ENCODE data around the gene PABPN1.
A peak's percentile ranks its signal among the peaks of the same experiment; 100 is the strongest.

The PABPN1 gene

GRCh38 chr14:23347406-23348296, 26.4 kb downstream of the PABPN1 start:
- TF ChIP-seq CTCF (IDR thresholded peaks at IDR 0.05; ENCODE audit: low read depth, low read length, missing control alignments), result no peak
- in situ Hi-C loops (cut with HindIII; ENCODE audit: low sequenced_read_pairs), result no loop called here
- DNase-seq (ENCODE audit: low read depth), result no peak
- H3K4me3 ChIP-seq (ENCODE audit: low read depth, low read length), result no peak overlapping the region

- no peak overlapping the region for H3K4me3 ChIP-seq (ENCODE audit: low read depth, low read length)
- in situ Hi-C loops (cut with HindIII; ENCODE audit: low sequenced_read_pairs), result no loop called here
- no peak for DNase-seq (ENCODE audit: low read depth)
- no peak for TF ChIP-seq CTCF (IDR thresholded peaks at IDR 0.05; ENCODE audit: low read depth, low read length, missing control alignments)
Measured at GRCh38 chr14:23348297-23348655, 27.0 kb downstream of the PABPN1 start.

DNA sequence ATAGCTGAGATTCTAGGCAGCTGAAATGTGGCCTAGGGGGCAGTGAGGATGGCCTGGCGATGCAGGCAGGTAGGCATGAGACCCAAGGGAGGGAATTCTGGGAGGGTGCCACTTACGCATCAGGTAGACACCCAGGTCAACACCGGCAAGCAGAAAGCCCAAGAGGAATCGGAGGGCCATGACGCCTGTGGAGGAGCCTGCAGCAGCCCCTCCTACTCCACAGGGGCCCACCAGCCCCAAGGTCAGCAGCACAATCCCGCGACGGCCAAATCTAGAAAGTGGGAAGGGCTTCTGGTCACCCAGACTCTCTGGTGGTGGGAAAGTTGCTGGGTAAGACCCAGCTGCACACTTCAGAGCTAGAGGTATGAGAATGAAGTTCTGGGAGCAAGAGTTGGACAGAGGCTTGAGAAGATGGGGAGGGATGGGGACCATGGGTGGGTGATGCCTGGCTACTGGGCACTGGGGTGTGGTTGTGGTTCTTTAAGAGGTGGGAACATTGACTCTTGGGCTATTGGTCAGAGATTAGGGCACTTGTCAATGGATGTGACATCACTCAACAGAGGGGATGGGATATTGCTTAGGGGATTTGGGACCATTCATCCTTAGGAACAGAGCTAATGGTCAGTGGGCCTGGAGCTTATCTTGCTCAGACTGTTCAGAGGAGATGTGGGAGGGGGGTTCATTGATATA, 28.0 kb downstream of the PABPN1 start:
- no peak for DNase-seq (ENCODE audit: low read depth)
- H3K4me3 ChIP-seq (ENCODE audit: low read depth, low read length), result no peak overlapping the region
- in situ Hi-C loops (cut with HindIII; ENCODE audit: low sequenced_read_pairs), result no loop called here
- no peak for TF ChIP-seq CTCF (IDR thresholded peaks at IDR 0.05; ENCODE audit: low read depth, low read length, missing control alignments)

DNA sequence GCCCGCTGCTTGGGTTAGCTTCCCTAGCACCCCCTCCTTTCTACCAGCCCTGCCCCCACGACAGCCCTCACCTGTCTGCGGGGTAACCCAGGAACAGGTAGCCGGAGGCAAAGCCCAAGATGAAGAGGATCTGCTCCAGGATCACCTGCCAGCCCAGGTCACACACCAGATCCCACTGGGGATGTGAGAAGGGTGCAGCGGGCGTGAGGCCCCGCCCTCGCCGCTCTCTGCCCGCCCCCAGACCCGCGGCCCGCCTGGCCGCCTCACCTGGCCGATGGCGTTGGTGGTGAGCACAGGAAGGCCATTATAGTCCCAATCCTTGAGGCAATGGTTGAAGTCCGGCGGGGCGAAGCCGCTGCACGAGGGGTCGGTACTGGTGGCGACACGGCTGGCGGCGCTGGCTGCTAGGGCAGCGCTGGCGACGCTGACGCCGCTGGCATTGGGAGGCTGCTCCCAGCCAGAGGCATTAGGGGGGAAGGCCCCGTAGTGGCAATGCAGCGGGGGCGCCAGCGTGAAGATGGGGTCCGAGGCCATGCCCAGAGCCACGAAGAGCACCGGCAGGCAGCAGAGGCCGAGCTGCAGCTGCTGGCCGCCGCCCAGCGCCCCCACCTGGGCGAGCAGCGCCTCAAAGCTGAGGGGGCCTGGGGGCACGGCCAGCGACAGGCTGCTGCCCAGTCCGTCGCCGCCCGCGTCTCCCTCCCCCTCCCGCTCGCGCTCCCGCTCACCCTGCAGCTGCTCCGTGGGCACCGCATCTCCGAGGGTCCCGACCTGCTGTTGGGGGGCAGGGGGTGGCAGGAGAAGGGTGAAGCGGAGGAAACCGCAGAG, 30.6 kb downstream of the PABPN1 start:
- peak overlapping the region; percentile 75 for H3K4me3 ChIP-seq (ENCODE audit: low read depth, low read length)
- no peak for TF ChIP-seq CTCF (IDR thresholded peaks at IDR 0.05; ENCODE audit: low read depth, low read length, missing control alignments)
- in situ Hi-C loops (cut with HindIII; ENCODE audit: low sequenced_read_pairs), result no loop called here
- no peak for DNase-seq (ENCODE audit: low read depth)

DNA sequence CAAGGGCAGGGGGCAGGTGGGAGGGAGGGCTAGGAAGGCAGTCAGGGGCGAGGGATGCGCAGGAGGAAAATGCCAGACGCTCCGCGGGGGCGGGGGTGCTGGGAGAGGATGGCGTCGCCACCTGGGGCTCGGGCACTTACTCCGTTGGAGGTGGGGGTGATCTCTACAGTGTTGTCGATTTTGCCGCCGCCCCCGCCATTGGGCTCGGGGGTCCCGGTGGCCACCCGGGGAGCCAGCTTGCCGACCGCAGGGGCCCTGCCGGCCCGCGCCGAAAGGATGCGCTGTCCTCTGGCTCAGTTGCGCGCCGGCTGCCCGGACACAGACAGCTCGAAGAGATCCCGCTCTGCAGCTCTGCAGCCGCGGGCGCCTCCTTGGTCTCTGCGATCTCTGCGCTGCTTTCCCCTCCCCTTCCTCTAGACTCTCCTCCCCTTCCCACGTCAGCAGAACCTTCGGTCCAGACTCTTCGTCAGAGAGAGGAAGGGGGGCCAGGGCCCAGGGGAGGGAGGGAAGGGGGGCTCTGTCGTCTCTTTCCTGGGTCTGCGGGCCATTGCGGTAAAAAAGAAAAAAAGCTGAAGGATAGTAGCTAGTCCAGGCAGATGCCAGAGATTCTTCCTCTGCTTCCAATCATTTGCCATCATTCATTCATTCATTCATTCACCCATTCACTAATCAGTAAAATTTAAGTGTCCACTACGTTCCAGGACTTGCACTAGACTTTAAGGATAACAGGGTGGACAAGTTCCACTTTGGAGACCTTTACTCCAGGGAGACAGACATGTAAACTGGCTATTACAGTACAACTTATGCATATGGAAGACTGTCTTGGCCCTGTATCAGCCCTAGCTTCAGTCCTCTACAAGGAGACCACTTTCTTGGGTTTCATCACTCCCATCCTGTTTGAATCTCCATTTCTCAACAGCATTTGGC, 31.5 kb downstream of the PABPN1 start, which contains the start of gene SLC22A17:
Gene SLC22A17, minus strand, starts transcription at position 382 of the 927 bp plus-strand sequence.
- peak within 1 kb of the TSS; percentile 75 for H3K4me3 ChIP-seq (ENCODE audit: low read depth, low read length)
- in situ Hi-C loops (cut with HindIII; ENCODE audit: low sequenced_read_pairs), result no loop called here
- TF ChIP-seq CTCF (IDR thresholded peaks at IDR 0.05; ENCODE audit: low read depth, low read length, missing control alignments), result no peak

More for the DNA sequence above, 31.5 kb downstream of the PABPN1 start, which contains the start of gene SLC22A17:
- peak; percentile 81 for DNase-seq (ENCODE audit: low read depth)

Measured in astrocyte of the cerebellum (primary cell).